GM21723 (cell line): ENCODE results near the gene CNPY3.
A peak's percentile ranks its signal among the peaks of the same experiment; 100 is the strongest.
"Not testable (repeated sequence)": the region's sequence is repeated elsewhere in the genome, so short reads cannot be mapped to it uniquely, and the experiment has no call there.

ENCODE experiments used
- ATAC-seq: cut with Tn5 transposase; IDR thresholded peaks from one replicate; pipeline ENCODE4 v1.9.1; 2021; ENCODE audit warnings: mild to moderate bottlenecking, moderate library complexity; ENCODE audit not compliant: unreplicated experiment

The CNPY3 gene

GRCh38 chr6:42914546-42914945 lies 14.7 kb upstream of the CNPY3 start:
- ATAC-seq, result no peak

- ATAC-seq, result no peak
Measured at GRCh38 chr6:42915732-42916131, 13.5 kb upstream of the CNPY3 start, which contains the start of gene PTCRA. Gene PTCRA (plus strand): TSS chr6:42916053. CDS start chr6:42916070, 17 bp downstream.

GRCh38 chr6:42916288-42916687 lies 13.0 kb upstream of the CNPY3 start:
- ATAC-seq, result no peak

- no peak for ATAC-seq
Measured at GRCh38 chr6:42921801-42922200, 7.5 kb upstream of the CNPY3 start.

GRCh38 chr6:42923666-42924065 lies 5.6 kb upstream of the CNPY3 start:
- no peak for ATAC-seq

GRCh38 chr6:42925248-42925857 lies 3.9 kb upstream of the CNPY3 start:
- no peak for ATAC-seq

GRCh38 chr6:42929821-42930360 lies 611 bp downstream of the CNPY3 start:
- ATAC-seq, result peak; percentile 48

GRCh38 chr6:42932412-42932811 lies 3.1 kb downstream of the CNPY3 start:
- ATAC-seq, result no peak

GRCh38 chr6:42933205-42933604 lies 3.9 kb downstream of the CNPY3 start:
- no peak for ATAC-seq

- no peak for ATAC-seq
Measured at GRCh38 chr6:42935322-42935721, 6.0 kb downstream of the CNPY3 start.

- ATAC-seq, result no peak
Measured at GRCh38 chr6:42936398-42936797, 7.1 kb downstream of the CNPY3 start.

GRCh38 chr6:42937548-42938427 lies 8.5 kb downstream of the CNPY3 start:
- ATAC-seq, result no peak

GRCh38 chr6:42938428-42938796 lies 9.1 kb downstream of the CNPY3 start:
- ATAC-seq, result no peak

- no peak for ATAC-seq
Measured at GRCh38 chr6:42938987-42939809, 9.9 kb downstream of the CNPY3 start.

- no peak for ATAC-seq
Measured at GRCh38 chr6:42939810-42940167, 10.5 kb downstream of the CNPY3 start.

- no peak for ATAC-seq
Measured at GRCh38 chr6:42940493-42941045, 11.3 kb downstream of the CNPY3 start.

GRCh38 chr6:42941356-42941755 lies 12.1 kb downstream of the CNPY3 start:
- not testable (repeated sequence) for ATAC-seq

- ATAC-seq, result no peak
Measured at GRCh38 chr6:42942444-42942843, 13.2 kb downstream of the CNPY3 start.

- no peak for ATAC-seq
Measured at GRCh38 chr6:42947950-42948349, 18.7 kb downstream of the CNPY3 start.

- no peak for ATAC-seq
Measured at GRCh38 chr6:42952389-42952788, 23.1 kb downstream of the CNPY3 start.

- not testable (repeated sequence) for ATAC-seq
Measured at GRCh38 chr6:42954405-42954804, 25.1 kb downstream of the CNPY3 start.
